GM18498 (cell line): ENCODE data around the gene MMP3.

Experiments
- ATAC-seq: cut with Tn5 transposase; IDR thresholded peaks from one replicate; pipeline ENCODE4 v1.9.1; 2021; ENCODE audit warnings: mild to moderate bottlenecking, moderate library complexity; ENCODE audit not compliant: unreplicated experiment

MMP3 gene

GRCh38 chr11:102793677-102794290, 49.6 kb downstream of the MMP3 start:
- ATAC-seq, result no peak

- ATAC-seq, result no peak
Measured at GRCh38 chr11:102792604-102793003, 50.8 kb downstream of the MMP3 start.

- ATAC-seq, result no peak
Measured at GRCh38 chr11:102791271-102792036, 52.0 kb downstream of the MMP3 start.

- ATAC-seq, result no peak
Measured at GRCh38 chr11:102788334-102788995, 54.9 kb downstream of the MMP3 start.
